MM.1S (cell line): ENCODE results near the gene C20orf173.

Source experiments
- DNase-seq: peaks from one replicate; pipeline ENCODE4 v3.0.0-alpha.2; 2015
- H2AFZ ChIP-seq: fragments of 300-600 bp; sonication (generic); 2 replicates; pipeline ENCODE4 v1.6.0; 2016; ENCODE audit warnings: antibody characterized with exemption, low read length
- H3F3A ChIP-seq: fragments of 300-600 bp; sonication (generic); 2 replicates; pipeline ENCODE4 v1.6.1; 2016; ENCODE audit warnings: mild to moderate bottlenecking, antibody characterized with exemption, low read length, moderate library complexity, mixed read lengths; ENCODE audit not compliant: insufficient read depth
- H3K27ac ChIP-seq: fragments of 300-600 bp; sonication (generic); 2 replicates; pipeline ENCODE4 v1.5.1; 2016; ENCODE audit warnings: mild to moderate bottlenecking, low read length
- H3K27me3 ChIP-seq: fragments of 300-600 bp; sonication (generic); replicated peaks from 2 replicates; pipeline ENCODE4 v1.6.0; 2016; ENCODE audit warnings: low read length; ENCODE audit not compliant: insufficient read depth
- H3K36me3 ChIP-seq: fragments of 300-600 bp; sonication (generic); replicated peaks from 2 replicates; pipeline ENCODE4 v1.6.1; 2016; ENCODE audit warnings: mild to moderate bottlenecking, low read length, mixed read lengths; ENCODE audit not compliant: insufficient read depth
- H3K4me1 ChIP-seq: fragments of 300-600 bp; sonication (generic); 2 replicates; pipeline ENCODE4 v1.6.1; 2016; ENCODE audit warnings: low read length, mixed read lengths
- H3K4me2 ChIP-seq: fragments of 300-600 bp; sonication (generic); 2 replicates; pipeline ENCODE4 v1.6.0; 2016; ENCODE audit warnings: low read depth, low read length
- H3K4me3 ChIP-seq: fragments of 300-600 bp; sonication (generic); 2 replicates; pipeline ENCODE4 v1.5.1; 2016; ENCODE audit warnings: low read length, mixed read lengths
- H3K79me2 ChIP-seq: fragments of 300-600 bp; sonication (generic); 2 replicates; pipeline ENCODE4 v1.6.1; 2016; ENCODE audit warnings: mixed run types, low read length, mixed read lengths
- H3K9ac ChIP-seq: fragments of 300-600 bp; sonication (generic); 2 replicates; pipeline ENCODE4 v1.6.1; 2016; ENCODE audit warnings: low read length, mixed read lengths
- H3K9me2 ChIP-seq: fragments of 300-600 bp; sonication (generic); replicated peaks from 2 replicates; pipeline ENCODE4 v1.6.1; 2016; ENCODE audit warnings: mild to moderate bottlenecking, low read length, mixed read lengths; ENCODE audit not compliant: insufficient read depth
- H3K9me3 ChIP-seq: fragments of 300-600 bp; sonication (generic); replicated peaks from 2 replicates; pipeline ENCODE4 v1.6.1; 2016; ENCODE audit warnings: mild to moderate bottlenecking, low read length, mixed read lengths; ENCODE audit not compliant: insufficient read depth
- H4K20me1 ChIP-seq: fragments of 300-600 bp; sonication (generic); 2 replicates; pipeline ENCODE4 v1.6.1; 2016; ENCODE audit warnings: mild to moderate bottlenecking, low read length, moderate library complexity, mixed read lengths; ENCODE audit not compliant: insufficient read depth
- CTCF ChIP-seq: fragments of 300-600 bp; sonication (generic); IDR thresholded peaks from 2 replicates; pipeline ENCODE4 v1.5.1; 2016; ENCODE audit warnings: antibody characterized with exemption, low read length, mixed read lengths
- EZH2 ChIP-seq: fragments of 300-600 bp; sonication (generic); optimal IDR thresholded peaks from 2 replicates; pipeline ENCODE3; 2017; ENCODE audit warnings: low read depth, mild to moderate bottlenecking, antibody characterized with exemption, low read length, mixed read lengths
- EZH2phosphoT487 ChIP-seq: fragments of 300-600 bp; sonication (generic); IDR thresholded peaks from 2 replicates; pipeline ENCODE4 v1.6.1; 2018; ENCODE audit warnings: antibody characterized with exemption, low read length

C20orf173 gene

GRCh38 chr20:35529552-35529951, at the start of gene C20orf173:
TSS of gene C20orf173 (minus strand) at chr20:35529652. CDS start at chr20:35529373, 279 bp downstream.
- Histone ChIP-seq H3K27me3 (no peaks in the 10 kb centered on the region), H4K20me1 (no peaks in the 10 kb centered on the region), H3K9me2 (no peaks in the 10 kb centered on the region), H3K36me3 (no peaks in the 10 kb centered on the region), H3K27ac (no peak within 1 kb of the TSS), H3F3A (no peaks in the 10 kb centered on the region), H3K4me3 (no peak within 1 kb of the TSS), H3K9ac (no peak within 1 kb of the TSS), H3K4me2 (no peak within 1 kb of the TSS), H3K79me2 (no peaks in the 10 kb centered on the region), H3K4me1 (no peaks in the 10 kb centered on the region), H2AFZ (no peak within 1 kb of the TSS), H3K9me3 (no peaks in the 10 kb centered on the region)
- TF ChIP-seq CTCF (no peak), EZH2phosphoT487 (no peak), EZH2 (no peak)
- DNase-seq: no peak

GRCh38 chr20:35579196-35579595, 49.7 kb upstream of the C20orf173 start:
- no peaks in the 10 kb centered on the region for H3K9me2 ChIP-seq
- H3F3A ChIP-seq: no peaks in the 10 kb centered on the region
- H3K27me3 ChIP-seq: no peaks in the 10 kb centered on the region
- no peaks in the 10 kb centered on the region for H3K79me2 ChIP-seq
- H3K4me3 ChIP-seq: no peak overlapping the region
- no peaks in the 10 kb centered on the region for H4K20me1 ChIP-seq
- H3K27ac ChIP-seq: no peak overlapping the region
- H3K4me2 ChIP-seq: no peak overlapping the region
- no peaks in the 10 kb centered on the region for H3K36me3 ChIP-seq
- no peak overlapping the region for H3K9ac ChIP-seq
- H3K4me1 ChIP-seq: no peaks in the 10 kb centered on the region
- no peak for DNase-seq
- TF ChIP-seq EZH2phosphoT487 (no peak), CTCF (no peak), EZH2 (no peak)
- H3K9me3 ChIP-seq: no peaks in the 10 kb centered on the region
- H2AFZ ChIP-seq: no peak overlapping the region

- Histone ChIP-seq H4K20me1 (no peaks in the 10 kb centered on the region), H3F3A (no peaks in the 10 kb centered on the region), H3K36me3 (no peaks in the 10 kb centered on the region), H3K9ac (no peak overlapping the region), H2AFZ (no peak overlapping the region), H3K4me2 (no peak overlapping the region), H3K9me2 (no peaks in the 10 kb centered on the region), H3K79me2 (no peaks in the 10 kb centered on the region), H3K4me3 (no peak overlapping the region), H3K9me3 (no peaks in the 10 kb centered on the region), H3K27me3 (no peaks in the 10 kb centered on the region), H3K4me1 (no peaks in the 10 kb centered on the region), H3K27ac (no peak overlapping the region)
- DNase-seq: no peak
- TF ChIP-seq CTCF: no peak
- no peak for TF ChIP-seq EZH2phosphoT487
- no peak for TF ChIP-seq EZH2
Observed at GRCh38 chr20:35578469-35578868, 49.0 kb upstream of the C20orf173 start.
